Stimulated activated CD4-positive, alpha-beta T cell treated with anti-CD3 and anti-CD28 coated beads, Interleukin-1b, Interleukin-23, amount 100 ng/mL, for 48 hours (primary cell): ENCODE data around the gene TRAK2.
A peak's percentile ranks its signal among the peaks of the same experiment; 100 is the strongest.

Experiments
- DNase-seq: peaks from one replicate; pipeline ENCODE4 v3.0.0-alpha.2; 2020

The TRAK2 gene

DNA sequence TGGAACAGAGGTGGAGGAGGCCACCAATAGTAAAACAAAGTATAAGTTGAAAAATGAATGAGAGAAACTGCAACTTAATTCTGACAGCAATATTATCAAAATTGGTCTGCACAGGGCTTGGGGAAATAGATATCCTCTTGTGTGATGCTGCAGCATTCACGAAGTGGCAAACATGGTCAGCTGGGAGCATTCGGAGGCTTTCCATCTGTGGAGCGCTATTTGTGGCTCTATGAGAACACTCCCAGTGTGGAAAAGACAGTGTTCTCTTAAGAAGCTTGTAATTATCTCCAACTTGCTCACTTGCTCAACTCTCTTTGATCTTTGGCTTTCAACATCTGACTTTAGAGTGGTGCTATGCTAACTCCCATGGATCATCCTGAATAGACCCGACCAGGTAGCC lies 91.0 kb downstream of the TRAK2 start:
- no peak for DNase-seq

- peak; percentile 59 for DNase-seq
Observed at GRCh38 chr2:201358684-201359083, 92.6 kb downstream of the TRAK2 start.

- DNase-seq = no peak
Observed at GRCh38 chr2:201357221-201357620, 94.0 kb downstream of the TRAK2 start, which contains the start of gene FLACC1. Gene FLACC1, minus strand, starts transcription at chr2:201357345. Its CDS starts 5,941 bp downstream, at chr2:201351404.

DNA sequence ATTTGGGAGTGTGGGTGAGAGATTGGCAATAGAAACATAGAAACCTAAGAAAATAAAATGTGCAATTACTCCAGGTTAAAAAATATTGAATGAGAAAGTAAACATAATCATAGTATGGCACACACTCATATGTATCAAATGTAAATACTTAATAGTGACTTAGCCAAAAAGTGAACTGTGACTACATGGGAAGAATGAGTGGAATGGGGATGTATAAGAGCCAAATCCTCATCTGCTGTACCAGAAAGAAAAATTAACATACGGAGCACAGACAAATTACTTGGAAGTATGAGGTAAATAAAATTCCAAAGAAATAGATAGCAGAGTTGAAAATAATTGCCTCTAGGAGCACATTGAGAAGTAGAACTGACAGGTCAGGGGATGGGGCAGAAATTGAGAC lies 98.1 kb downstream of the TRAK2 start:
- DNase-seq = no peak

- no peak for DNase-seq
Observed at GRCh38 chr2:201350879-201351278, 100.4 kb downstream of the TRAK2 start.

DNA sequence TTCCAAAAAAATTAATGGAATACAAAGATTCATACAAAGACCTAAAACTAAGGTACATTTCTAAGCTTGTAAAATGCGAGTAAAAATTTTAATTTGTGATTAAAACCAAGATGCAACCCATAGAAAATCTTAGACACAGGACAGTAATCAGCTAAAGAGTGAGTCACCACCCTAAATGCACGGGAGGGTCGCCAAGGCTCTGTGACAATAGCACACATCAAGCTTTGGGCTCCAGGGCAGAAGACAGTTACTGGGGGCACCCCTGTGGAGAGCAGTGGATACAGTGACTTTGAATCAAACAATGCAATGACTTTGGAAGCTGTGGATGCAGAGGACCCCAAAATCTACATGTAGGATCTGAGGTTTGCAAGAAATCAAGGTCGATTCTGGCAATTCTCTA lies 101.7 kb downstream of the TRAK2 start:
- no peak for DNase-seq

DNA sequence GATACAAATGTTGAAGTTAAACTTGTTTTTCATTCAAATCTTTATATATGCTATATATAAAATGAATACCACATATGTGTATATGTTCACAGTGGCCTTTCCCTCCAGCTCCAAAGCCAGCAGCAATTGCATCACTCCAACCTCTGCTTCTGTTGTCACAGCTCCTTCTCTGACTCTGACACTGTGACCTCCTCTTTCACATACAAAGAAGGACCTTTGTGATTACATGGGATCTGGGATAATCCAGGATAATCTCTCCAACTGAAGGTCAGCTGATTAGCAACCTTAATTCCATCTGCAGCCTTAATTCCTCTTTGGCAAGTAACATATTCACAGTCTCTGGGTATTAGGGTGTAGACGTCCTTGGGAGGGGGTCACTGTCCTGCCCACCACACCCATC lies 102.5 kb downstream of the TRAK2 start:
- no peak for DNase-seq

- DNase-seq = no peak
Observed at GRCh38 chr2:201347138-201347537, 104.1 kb downstream of the TRAK2 start.

GRCh38 chr2:201345625-201346213 lies 105.5 kb downstream of the TRAK2 start:
- DNase-seq = no peak

- DNase-seq = no peak
Observed at GRCh38 chr2:201344663-201345366, 106.4 kb downstream of the TRAK2 start.

- no peak for DNase-seq
Observed at GRCh38 chr2:201343559-201343958, 107.7 kb downstream of the TRAK2 start.

GRCh38 chr2:201342923-201343322 lies 108.3 kb downstream of the TRAK2 start:
- no peak for DNase-seq

DNA sequence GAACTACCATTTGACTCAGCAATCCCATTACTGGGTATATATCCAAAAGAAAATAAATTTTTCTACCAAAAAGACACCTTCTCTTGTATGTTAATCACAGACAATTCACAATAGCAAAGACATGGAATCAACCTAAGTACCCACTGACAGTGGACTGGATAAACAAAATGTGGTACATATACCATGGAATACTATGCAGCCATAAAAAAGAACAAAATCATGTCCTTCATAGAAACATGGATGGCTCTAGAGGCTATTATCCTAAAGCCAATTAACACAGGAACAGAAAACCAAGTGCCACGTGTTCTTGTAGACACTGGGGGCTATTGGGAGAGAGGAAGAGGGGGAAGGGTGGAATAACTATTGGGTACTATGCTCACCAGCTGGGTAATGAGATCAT lies 121.8 kb downstream of the TRAK2 start:
- DNase-seq = no peak

DNA sequence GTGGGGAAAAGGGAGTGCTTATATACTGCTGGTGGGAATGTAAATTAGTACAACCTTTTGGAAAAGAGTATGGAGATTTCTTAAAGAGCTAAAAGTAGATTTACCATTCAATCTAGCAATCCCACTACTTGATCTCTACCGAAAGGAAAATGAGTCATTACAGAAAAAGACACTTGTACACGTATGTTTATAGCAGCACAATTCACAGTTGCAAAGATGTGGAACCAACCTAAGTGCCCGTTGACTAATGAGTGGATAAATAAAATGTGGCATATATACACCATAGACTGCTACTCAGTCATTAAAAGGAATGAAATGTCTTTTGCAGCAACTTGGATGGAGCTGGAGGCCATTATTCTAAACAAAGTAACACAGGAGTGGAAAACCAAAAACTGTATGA lies 123.6 kb downstream of the TRAK2 start:
- DNase-seq = no peak
